Endodermal cell (in vitro differentiated cells): Measurements from ENCODE around the gene ZMIZ1. TPM values are rescaled to one million over a fixed set of nuclear protein-coding genes. Genes with fewer than 3 reads are reported as not detected.

ENCODE experiments used
- DNase-seq: peaks from one replicate; pipeline ENCODE4 v3.0.0-alpha.2; 2017
- H3K27ac ChIP-seq: 2 replicates; pipeline ENCODE4 v1.5.1; 2013; ENCODE audit warnings: mild to moderate bottlenecking, low read depth, low read length, moderate library complexity
- H3K27me3 ChIP-seq: 2 replicates; pipeline ENCODE4 v1.6.1; 2013; ENCODE audit warnings: mild to moderate bottlenecking, low read length, moderate library complexity; ENCODE audit not compliant: insufficient read depth, control insufficient read depth, poor library complexity, severe bottlenecking
- H3K36me3 ChIP-seq: 2 replicates; pipeline ENCODE4 v1.7.0; 2013; ENCODE audit warnings: mild to moderate bottlenecking, low read length, moderate library complexity; ENCODE audit not compliant: control insufficient read depth, insufficient read depth
- H3K4me1 ChIP-seq: one replicate; pipeline ENCODE4 v1.7.0; 2013; ENCODE audit warnings: low read length; ENCODE audit not compliant: control insufficient read depth, insufficient read depth
- H3K4me3 ChIP-seq: 2 replicates; pipeline ENCODE4 v1.5.1; 2013; ENCODE audit warnings: mild to moderate bottlenecking, low read length, moderate library complexity
- H3K9ac ChIP-seq: 2 replicates; pipeline ENCODE4 v1.6.1; 2013; ENCODE audit warnings: mild to moderate bottlenecking, low read length, moderate library complexity; ENCODE audit not compliant: poor library complexity, severe bottlenecking; ENCODE audit errors: extremely low read depth
- H3K9me3 ChIP-seq: 2 replicates; pipeline ENCODE4 v1.6.1; 2013; ENCODE audit warnings: mild to moderate bottlenecking, low read length, moderate library complexity; ENCODE audit not compliant: control insufficient read depth
- H3K27ac Mint-ChIP-seq: 2 replicates; pipeline ENCODE4 v1.8.0; 2020; ENCODE audit warnings: mixed read lengths
- H3K27me3 Mint-ChIP-seq: 2 replicates; pipeline ENCODE4 v1.8.0; 2021; ENCODE audit warnings: mild to moderate bottlenecking, mixed read lengths; ENCODE audit not compliant: insufficient read depth
- H3K36me3 Mint-ChIP-seq: 2 replicates; pipeline ENCODE4 v1.8.0; 2020; ENCODE audit warnings: low read depth, mixed read lengths
- H3K4me1 Mint-ChIP-seq: 2 replicates; pipeline ENCODE4 v1.8.0; 2020; ENCODE audit warnings: mixed read lengths
- H3K4me3 Mint-ChIP-seq: 2 replicates; pipeline ENCODE4 v1.8.0; 2020; ENCODE audit warnings: mild to moderate bottlenecking, moderate library complexity, mixed read lengths
- H3K9me3 Mint-ChIP-seq: 2 replicates; pipeline ENCODE4 v1.8.0; 2020; ENCODE audit warnings: mild to moderate bottlenecking, mixed read lengths
- WGBS, 2 experiments: methylation state at CpG; one replicate each; pipeline versions ENCODE4 v1.1.5 to v1.1.7; 2013; ENCODE audit warnings: missing lambda C conversion rate in 2 of 2, mixed read lengths in 1 of 2; ENCODE audit not compliant: insufficient coverage in 1 of 2, insufficient read length in 1 of 2; 5-methylcytosine and 5-hydroxymethylcytosine counted together
- total RNA-seq, 2 donors: library from RNA; stranded (reverse); fragmentation: NEBNext Ultra II Directional in 1 of 2; extraction: Animal tissue kit (Norgen Biotek cat#: 25700) in 1 of 2; gene quantifications; 2 replicates in 1 of 2; 3 replicates in 1 of 2; pipeline ENCODE4 v1.2.1, GENCODE V29; 2021
- TF ChIP-seq, protein P1 (sequence below): fragments of 200-600 bp; sonication (generic); conservative IDR thresholded peaks from 2 replicates; pipeline ENCODE4 v1.5.0; 2021; ENCODE audit warnings: antibody characterized with exemption, mild to moderate bottlenecking

ZMIZ1 gene
- total RNA-seq, 2 donors from 2014 or later: 65.3 to 67.5 TPM

DNA sequence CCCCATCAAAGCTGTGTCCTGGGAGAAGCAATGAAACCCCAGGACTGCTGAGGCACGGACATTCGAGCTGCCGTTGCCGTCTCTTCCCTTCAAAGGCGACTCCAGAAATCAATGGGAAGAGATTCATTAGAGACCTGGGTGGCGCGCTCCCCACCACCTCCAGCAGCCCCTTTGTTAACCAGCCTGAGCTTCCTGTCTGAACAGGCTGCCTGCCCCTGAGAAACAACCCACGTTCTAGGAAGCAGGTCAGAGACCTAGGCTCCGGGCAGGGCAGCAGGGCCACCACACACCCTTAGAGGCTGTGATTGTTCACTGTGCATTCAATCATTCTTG is 167.6 kb downstream of the ZMIZ1 start:
- TF ChIP-seq, protein P1, sequence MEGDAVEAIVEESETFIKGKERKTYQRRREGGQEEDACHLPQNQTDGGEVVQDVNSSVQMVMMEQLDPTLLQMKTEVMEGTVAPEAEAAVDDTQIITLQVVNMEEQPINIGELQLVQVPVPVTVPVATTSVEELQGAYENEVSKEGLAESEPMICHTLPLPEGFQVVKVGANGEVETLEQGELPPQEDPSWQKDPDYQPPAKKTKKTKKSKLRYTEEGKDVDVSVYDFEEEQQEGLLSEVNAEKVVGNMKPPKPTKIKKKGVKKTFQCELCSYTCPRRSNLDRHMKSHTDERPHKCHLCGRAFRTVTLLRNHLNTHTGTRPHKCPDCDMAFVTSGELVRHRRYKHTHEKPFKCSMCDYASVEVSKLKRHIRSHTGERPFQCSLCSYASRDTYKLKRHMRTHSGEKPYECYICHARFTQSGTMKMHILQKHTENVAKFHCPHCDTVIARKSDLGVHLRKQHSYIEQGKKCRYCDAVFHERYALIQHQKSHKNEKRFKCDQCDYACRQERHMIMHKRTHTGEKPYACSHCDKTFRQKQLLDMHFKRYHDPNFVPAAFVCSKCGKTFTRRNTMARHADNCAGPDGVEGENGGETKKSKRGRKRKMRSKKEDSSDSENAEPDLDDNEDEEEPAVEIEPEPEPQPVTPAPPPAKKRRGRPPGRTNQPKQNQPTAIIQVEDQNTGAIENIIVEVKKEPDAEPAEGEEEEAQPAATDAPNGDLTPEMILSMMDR: no peak
- peaks cover 36% of the 10 kb centered on the region for H3K4me1 ChIP-seq
- H3K27ac Mint-ChIP-seq: peak overlapping the region; percentile 80
- no peak overlapping the region for H3K4me3 ChIP-seq
- H3K9ac ChIP-seq: no peak overlapping the region
- no peaks in the 10 kb centered on the region for H3K9me3 ChIP-seq
- no peaks in the 10 kb centered on the region for H3K9me3 Mint-ChIP-seq
- no peak overlapping the region for H3K4me3 Mint-ChIP-seq
- H3K27me3 ChIP-seq: no peaks in the 10 kb centered on the region
- peaks cover 58% of the 10 kb centered on the region for H3K4me1 Mint-ChIP-seq
- peak overlapping the region; percentile 71 for H3K27ac ChIP-seq
- 60 to 76% methylated on average over 7 to 9 of the region's 9 CpGs for WGBS, 2 experiments
- peaks cover 14% of the 10 kb centered on the region for H3K36me3 Mint-ChIP-seq
- H3K36me3 ChIP-seq: peaks cover 14% of the 10 kb centered on the region
- peaks cover 8% of the 10 kb centered on the region for H3K27me3 Mint-ChIP-seq
- DNase-seq: peak; percentile 64

DNA sequence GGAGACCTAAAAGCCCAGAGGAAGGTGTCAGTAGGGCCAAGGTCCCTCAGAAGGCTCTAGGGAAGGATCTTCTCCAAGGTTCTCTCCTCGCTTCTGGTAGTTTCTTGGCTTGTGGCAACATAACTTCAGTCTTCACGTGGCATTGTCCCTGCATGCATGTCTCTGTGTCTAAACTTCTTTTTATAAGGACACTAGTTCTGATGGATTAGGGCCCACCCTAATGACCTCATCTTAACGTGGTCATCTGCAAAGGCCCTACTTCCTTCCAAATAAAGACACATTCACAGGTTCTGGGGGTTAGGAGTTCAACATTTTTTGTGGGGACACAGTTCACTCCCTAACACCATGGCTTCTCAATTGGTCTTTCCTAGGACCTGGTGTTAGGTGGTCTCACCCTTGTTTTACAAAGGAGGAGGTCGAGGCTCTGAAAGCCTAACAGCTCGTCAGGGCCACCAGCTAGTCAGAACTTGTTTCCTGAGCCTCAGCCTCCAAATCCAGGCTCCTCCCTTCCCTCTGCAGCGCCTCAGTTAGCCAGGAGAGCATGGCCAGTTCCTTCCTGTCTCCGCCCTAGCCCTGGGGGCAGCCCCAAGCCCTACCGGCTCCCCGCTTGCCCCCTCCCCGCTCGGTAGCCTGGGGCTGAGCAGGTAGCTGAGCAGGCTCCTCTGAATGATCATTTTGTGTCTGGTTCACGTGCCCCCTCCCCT is 168.8 kb downstream of the ZMIZ1 start:
- H3K9me3 ChIP-seq: no peaks in the 10 kb centered on the region
- Mint-ChIP-seq H3K27me3 (peaks cover 12% of the 10 kb centered on the region), H3K9me3 (no peaks in the 10 kb centered on the region), H3K4me3 (peak overlapping the region; percentile 7), H3K4me1 (peaks cover 65% of the 10 kb centered on the region), H3K36me3 (peaks cover 10% of the 10 kb centered on the region), H3K27ac (peak overlapping the region; percentile 80)
- no peak overlapping the region for H3K9ac ChIP-seq
- TF ChIP-seq, protein P1: no peak
- H3K27ac ChIP-seq: no peak overlapping the region
- DNase-seq: no peak
- whole genome bisulfite sequencing, 2 experiments: 83 to 94% methylated on average over 8 to 12 of the region's 12 CpGs
- H3K4me1 ChIP-seq: peaks cover 36% of the 10 kb centered on the region
- no peak overlapping the region for H3K4me3 ChIP-seq
- H3K36me3 ChIP-seq: peaks cover 5% of the 10 kb centered on the region
- no peaks in the 10 kb centered on the region for H3K27me3 ChIP-seq

DNA sequence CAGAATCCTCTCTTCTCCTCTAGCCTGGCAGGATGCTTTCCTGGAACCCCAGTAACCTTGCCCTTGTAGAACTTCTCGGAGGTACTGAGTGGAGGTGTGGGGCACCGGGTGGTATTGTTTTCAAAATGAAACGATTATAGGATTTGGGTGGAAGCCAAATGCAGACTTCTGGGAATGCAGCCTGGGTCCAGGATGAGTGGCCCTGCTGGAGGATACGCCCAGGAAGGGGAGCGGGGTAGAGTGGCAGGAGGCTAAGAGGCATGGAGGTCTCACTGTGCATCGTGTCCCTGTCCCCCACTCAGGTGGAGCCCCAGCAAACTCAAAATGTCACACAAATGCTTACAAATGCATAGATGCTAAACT is 169.4 kb downstream of the ZMIZ1 start:
- no peak overlapping the region for H3K4me3 Mint-ChIP-seq
- peaks cover 12% of the 10 kb centered on the region for H3K27me3 Mint-ChIP-seq
- H3K36me3 Mint-ChIP-seq: peaks cover 10% of the 10 kb centered on the region
- peaks cover 65% of the 10 kb centered on the region for H3K4me1 Mint-ChIP-seq
- H3K4me1 ChIP-seq: peaks cover 36% of the 10 kb centered on the region
- TF ChIP-seq, protein P1: no peak
- no peak for DNase-seq
- no peak overlapping the region for H3K27ac Mint-ChIP-seq
- H3K4me3 ChIP-seq: no peak overlapping the region
- WGBS, 2 experiments: 86 to 92% methylated on average over 2 to 6 of the region's 6 CpGs
- H3K27ac ChIP-seq: no peak overlapping the region
- no peak overlapping the region for H3K9ac ChIP-seq
- H3K9me3 Mint-ChIP-seq: no peaks in the 10 kb centered on the region
- no peaks in the 10 kb centered on the region for H3K9me3 ChIP-seq
- no peaks in the 10 kb centered on the region for H3K27me3 ChIP-seq
- H3K36me3 ChIP-seq: no peaks in the 10 kb centered on the region
